ENCODE measurements around the gene ETNK1. TPM values are rescaled to one million over a fixed set of nuclear protein-coding genes. Genes with fewer than 3 reads are reported as not detected.
A peak's percentile ranks its signal among the peaks of the same experiment; 100 is the strongest.

Gene ETNK1
- total RNA-seq, 1 donor from 2014 or later: 32.8 TPM

DNA sequence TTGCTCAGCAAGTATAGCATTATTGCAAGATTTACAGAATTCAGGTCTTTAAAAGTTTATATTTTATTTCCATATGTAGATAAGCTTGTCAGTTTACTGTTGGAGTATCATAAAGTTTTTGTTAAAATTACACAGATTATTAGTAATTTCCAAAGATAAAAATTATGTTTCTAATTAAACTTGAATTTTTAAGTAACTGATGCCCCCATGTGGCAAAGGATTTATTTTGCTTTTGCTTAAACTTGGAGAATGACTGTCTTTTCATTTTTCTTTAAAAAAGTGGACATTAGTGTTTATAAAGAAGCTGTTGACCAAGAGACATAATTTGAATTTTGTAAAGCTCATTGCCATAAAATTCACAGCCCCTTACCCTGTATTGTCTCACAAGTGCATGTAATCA lies 45.8 kb downstream of the ETNK1 start:
- Mint-ChIP-seq H3K4me1 (ENCODE audit: low read depth) (peaks cover 23% of the 10 kb centered on the region), H3K36me3 (ENCODE audit: low read depth) (peaks cover 2% of the 10 kb centered on the region), H3K27ac (ENCODE audit: unreplicated experiment) (no peak overlapping the region), H3K9me3 (ENCODE audit: low read depth) (no peaks in the 10 kb centered on the region), H3K4me3 (ENCODE audit: unreplicated experiment) (no peak overlapping the region), H3K27me3 (ENCODE audit: low read depth) (no peaks in the 10 kb centered on the region)
- DNase-seq (ENCODE audit: low spot score): no peak
- TF ChIP-seq, protein P1, sequence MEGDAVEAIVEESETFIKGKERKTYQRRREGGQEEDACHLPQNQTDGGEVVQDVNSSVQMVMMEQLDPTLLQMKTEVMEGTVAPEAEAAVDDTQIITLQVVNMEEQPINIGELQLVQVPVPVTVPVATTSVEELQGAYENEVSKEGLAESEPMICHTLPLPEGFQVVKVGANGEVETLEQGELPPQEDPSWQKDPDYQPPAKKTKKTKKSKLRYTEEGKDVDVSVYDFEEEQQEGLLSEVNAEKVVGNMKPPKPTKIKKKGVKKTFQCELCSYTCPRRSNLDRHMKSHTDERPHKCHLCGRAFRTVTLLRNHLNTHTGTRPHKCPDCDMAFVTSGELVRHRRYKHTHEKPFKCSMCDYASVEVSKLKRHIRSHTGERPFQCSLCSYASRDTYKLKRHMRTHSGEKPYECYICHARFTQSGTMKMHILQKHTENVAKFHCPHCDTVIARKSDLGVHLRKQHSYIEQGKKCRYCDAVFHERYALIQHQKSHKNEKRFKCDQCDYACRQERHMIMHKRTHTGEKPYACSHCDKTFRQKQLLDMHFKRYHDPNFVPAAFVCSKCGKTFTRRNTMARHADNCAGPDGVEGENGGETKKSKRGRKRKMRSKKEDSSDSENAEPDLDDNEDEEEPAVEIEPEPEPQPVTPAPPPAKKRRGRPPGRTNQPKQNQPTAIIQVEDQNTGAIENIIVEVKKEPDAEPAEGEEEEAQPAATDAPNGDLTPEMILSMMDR (IDR thresholded peaks at IDR 0.05): peak; percentile 82

DNA sequence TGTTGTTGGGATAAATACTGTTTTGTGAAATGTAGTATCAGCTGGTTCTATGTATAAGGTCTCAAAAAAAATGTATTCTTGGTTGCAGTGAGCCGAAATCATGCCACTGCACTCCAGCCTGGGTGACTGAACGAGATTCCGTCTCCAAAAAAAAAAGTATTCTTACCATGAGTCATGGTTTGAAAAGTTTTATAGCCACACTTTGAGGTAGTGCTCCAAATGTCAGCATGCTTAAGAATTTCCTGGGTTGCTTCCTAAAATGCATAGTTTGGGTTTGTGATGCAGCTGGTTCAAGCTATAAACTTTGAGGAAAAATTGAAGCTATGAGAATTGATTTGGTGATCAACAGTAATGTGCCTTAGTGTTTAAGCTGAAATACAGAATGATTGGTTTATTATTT lies 48.0 kb downstream of the ETNK1 start:
- peak overlapping the region; percentile 34 for H3K27ac Mint-ChIP-seq (ENCODE audit: unreplicated experiment)
- TF ChIP-seq, protein P1 (IDR thresholded peaks at IDR 0.05): no peak
- no peak overlapping the region for H3K4me3 Mint-ChIP-seq (ENCODE audit: unreplicated experiment)
- no peaks in the 10 kb centered on the region for H3K27me3 Mint-ChIP-seq (ENCODE audit: low read depth)
- peaks cover 5% of the 10 kb centered on the region for H3K9me3 Mint-ChIP-seq (ENCODE audit: low read depth)
- no peak for DNase-seq (ENCODE audit: low spot score)
- peaks cover 21% of the 10 kb centered on the region for H3K36me3 Mint-ChIP-seq (ENCODE audit: low read depth)
- peaks cover 17% of the 10 kb centered on the region for H3K4me1 Mint-ChIP-seq (ENCODE audit: low read depth)

DNA sequence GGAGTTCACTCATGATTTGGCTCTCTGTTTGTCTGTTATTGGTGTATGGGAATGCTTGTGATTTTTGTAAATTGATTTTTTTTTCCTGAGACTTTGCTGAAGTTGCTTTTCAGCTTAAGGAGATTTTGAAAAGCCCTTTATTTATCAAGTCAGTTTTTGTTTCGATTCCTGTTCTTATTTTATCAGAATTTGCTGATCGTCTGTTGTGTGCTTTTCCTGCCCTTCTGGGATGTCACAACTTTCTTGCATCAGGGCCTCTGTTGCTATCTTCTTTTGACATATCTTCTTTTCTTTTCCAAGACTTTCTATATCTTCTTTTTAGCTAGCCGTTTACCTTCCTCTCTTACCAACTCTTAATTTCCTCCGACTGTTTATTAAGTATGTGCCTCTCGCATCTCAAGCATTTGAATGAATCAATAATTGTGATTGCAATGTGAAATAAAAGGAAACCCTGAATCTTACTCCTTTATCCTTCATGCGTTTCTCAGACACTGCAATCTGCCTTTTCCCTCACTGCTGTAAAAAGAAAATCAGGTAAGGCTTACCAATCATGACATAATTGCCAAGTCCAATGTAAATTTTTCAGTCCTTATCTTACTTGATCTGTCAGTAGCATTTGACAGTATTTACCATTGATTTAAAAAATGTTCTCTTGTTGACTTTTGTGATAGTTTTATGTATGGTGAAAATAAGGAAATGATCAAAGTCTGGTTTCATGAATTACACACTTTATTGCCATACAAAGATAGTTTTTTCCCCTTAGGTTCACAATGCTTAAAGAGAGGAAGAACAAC lies 53.0 kb downstream of the ETNK1 start:
- H3K4me1 Mint-ChIP-seq (ENCODE audit: low read depth): peaks cover 7% of the 10 kb centered on the region
- TF ChIP-seq, protein P1 (IDR thresholded peaks at IDR 0.05): no peak
- H3K36me3 Mint-ChIP-seq (ENCODE audit: low read depth): peaks cover 43% of the 10 kb centered on the region
- H3K27ac Mint-ChIP-seq (ENCODE audit: unreplicated experiment): no peak overlapping the region
- H3K9me3 Mint-ChIP-seq (ENCODE audit: low read depth): peaks cover 5% of the 10 kb centered on the region
- DNase-seq (ENCODE audit: low spot score): no peak
- no peaks in the 10 kb centered on the region for H3K27me3 Mint-ChIP-seq (ENCODE audit: low read depth)
- H3K4me3 Mint-ChIP-seq (ENCODE audit: unreplicated experiment): no peak overlapping the region

DNA sequence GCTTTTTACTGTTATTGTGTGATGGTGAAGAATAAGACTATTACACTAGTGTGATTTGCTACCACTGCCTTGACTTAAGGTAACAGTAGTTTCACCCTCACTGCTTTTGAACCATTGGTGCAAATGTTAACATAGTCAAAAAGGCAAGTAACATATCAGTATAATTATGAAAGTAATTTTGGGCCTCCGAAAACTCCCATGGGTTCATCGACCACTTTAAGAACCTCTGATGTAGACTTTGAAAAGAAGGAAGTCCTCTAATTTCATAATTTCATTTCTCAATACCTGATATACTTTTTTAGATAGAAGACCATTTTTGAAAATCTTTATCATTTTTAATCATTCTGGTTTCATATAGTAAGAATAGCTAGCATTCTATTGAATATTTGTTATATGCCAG lies 57.7 kb downstream of the ETNK1 start:
- TF ChIP-seq, protein P1 (IDR thresholded peaks at IDR 0.05): no peak
- H3K27ac Mint-ChIP-seq (ENCODE audit: unreplicated experiment): no peak overlapping the region
- DNase-seq (ENCODE audit: low spot score): no peak
- no peak overlapping the region for H3K4me3 Mint-ChIP-seq (ENCODE audit: unreplicated experiment)
- peaks cover 13% of the 10 kb centered on the region for H3K4me1 Mint-ChIP-seq (ENCODE audit: low read depth)
- H3K36me3 Mint-ChIP-seq (ENCODE audit: low read depth): peaks cover 27% of the 10 kb centered on the region
- H3K27me3 Mint-ChIP-seq (ENCODE audit: low read depth): no peaks in the 10 kb centered on the region
- H3K9me3 Mint-ChIP-seq (ENCODE audit: low read depth): no peaks in the 10 kb centered on the region

DNA sequence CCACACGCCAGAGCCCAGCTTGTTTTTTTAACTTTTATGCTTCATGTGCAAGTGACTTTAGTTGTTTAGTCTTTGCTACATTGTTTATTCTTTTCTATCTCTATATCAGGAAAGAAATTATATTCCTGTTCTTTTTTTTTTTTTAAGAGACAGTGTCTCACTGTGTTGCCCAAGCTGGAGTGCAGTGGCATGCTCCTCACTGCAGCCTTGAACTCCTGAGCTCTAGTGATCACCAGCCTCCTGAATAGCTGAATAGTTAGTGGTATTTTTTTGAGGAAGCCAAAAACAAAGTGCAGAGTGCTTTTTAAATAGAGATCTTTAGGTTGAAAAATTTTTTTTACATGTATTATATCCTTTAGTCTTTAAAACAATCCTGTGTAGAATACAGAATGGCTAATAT lies 58.2 kb downstream of the ETNK1 start:
- TF ChIP-seq, protein P1 (IDR thresholded peaks at IDR 0.05): no peak
- no peak for DNase-seq (ENCODE audit: low spot score)
- H3K27ac Mint-ChIP-seq (ENCODE audit: unreplicated experiment): no peak overlapping the region
- no peak overlapping the region for H3K4me3 Mint-ChIP-seq (ENCODE audit: unreplicated experiment)
- H3K27me3 Mint-ChIP-seq (ENCODE audit: low read depth): no peaks in the 10 kb centered on the region
- peaks cover 23% of the 10 kb centered on the region for H3K36me3 Mint-ChIP-seq (ENCODE audit: low read depth)
- peaks cover 17% of the 10 kb centered on the region for H3K4me1 Mint-ChIP-seq (ENCODE audit: low read depth)
- H3K9me3 Mint-ChIP-seq (ENCODE audit: low read depth): no peaks in the 10 kb centered on the region

Measured in chondrocyte (in vitro differentiated cells).